ENCODE results near the gene NFIB.

Gene NFIB

DNA sequence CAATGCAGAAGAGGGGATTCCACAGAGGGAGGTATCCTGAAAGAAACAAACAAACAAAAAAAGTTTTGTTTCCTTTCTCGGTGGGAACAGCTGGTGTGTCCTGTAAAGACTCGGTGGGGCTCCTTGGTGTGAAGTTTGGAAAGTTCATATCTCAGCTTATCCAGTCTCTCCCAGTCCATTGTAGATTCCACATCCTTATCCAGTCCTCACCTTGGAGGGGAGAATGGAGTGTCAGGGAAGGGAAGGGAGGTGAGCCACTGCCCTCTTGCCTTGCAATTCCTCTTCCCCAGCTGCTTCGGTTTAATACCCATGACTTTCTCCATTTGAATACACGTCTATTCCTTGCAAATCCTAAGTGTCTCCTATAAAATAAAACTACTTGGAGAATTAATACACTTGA, 234.5 kb downstream of the NFIB start:
- no peak for DNase-seq (ENCODE audit: extremely low read depth, insufficient read length)
- Histone ChIP-seq H3K4me3 (replicated peaks; ENCODE audit: low read depth, low read length) (no peak overlapping the region), H3K27me3 (replicated peaks; ENCODE audit: control insufficient read depth, insufficient read depth, low read length) (no peaks in the 10 kb centered on the region), H3K36me3 (ENCODE audit: control insufficient read depth, insufficient read depth, low read length) (no peaks in the 10 kb centered on the region)
- TF ChIP-seq CTCF (IDR thresholded peaks at IDR 0.05; ENCODE audit: insufficient read depth, low read length, poor library complexity, severe bottlenecking), result no peak

DNA sequence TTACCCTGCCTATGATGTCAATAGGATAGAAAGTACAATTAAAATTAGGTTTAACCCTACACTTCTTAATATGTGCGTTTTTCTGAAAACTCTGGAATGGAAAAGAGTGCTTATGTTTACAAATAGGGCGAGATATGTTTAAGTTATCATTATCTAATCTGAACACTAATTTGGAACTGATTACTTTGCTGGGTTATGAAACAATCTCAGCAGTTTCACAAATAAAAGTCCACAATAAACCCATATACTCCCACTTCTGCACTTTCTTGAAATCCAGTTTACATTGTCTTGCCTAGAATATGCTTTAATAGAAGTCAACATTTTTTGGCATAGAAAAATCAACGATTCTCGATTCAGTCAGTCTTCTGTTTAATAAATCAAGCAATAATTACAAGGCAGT, 236.3 kb downstream of the NFIB start:
- no peaks in the 10 kb centered on the region for H3K27me3 ChIP-seq (replicated peaks; ENCODE audit: control insufficient read depth, insufficient read depth, low read length)
- no peak for TF ChIP-seq CTCF (IDR thresholded peaks at IDR 0.05; ENCODE audit: insufficient read depth, low read length, poor library complexity, severe bottlenecking)
- no peak for DNase-seq (ENCODE audit: extremely low read depth, insufficient read length)
- no peaks in the 10 kb centered on the region for H3K36me3 ChIP-seq (ENCODE audit: control insufficient read depth, insufficient read depth, low read length)
- no peak overlapping the region for H3K4me3 ChIP-seq (replicated peaks; ENCODE audit: low read depth, low read length)

GRCh38 chr9:14075218-14075617, 238.7 kb downstream of the NFIB start:
- no peak for TF ChIP-seq CTCF (IDR thresholded peaks at IDR 0.05; ENCODE audit: insufficient read depth, low read length, poor library complexity, severe bottlenecking)
- H3K4me3 ChIP-seq (replicated peaks; ENCODE audit: low read depth, low read length), result no peak overlapping the region
- DNase-seq (ENCODE audit: extremely low read depth, insufficient read length), result no peak

DNA sequence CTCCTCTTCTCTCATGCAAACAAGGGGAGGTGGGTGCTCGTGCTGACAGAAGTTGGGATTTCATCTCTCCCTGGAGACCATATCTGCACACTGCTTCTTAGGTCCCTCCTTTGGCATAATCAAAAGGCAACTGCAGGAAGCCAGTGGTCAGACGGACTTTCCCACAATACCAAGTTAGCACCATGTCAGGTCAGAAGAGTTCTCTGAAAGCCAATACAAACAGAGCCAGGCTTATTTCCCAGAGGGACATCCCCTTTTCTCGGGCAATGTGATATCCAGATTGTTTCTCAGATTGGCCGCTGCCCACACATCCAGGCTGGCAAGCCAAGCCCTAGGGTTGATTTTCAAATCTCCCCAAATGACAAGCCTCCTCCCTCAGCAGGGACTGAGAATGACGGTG, 241.1 kb downstream of the NFIB start:
- Histone ChIP-seq H3K4me3 (replicated peaks; ENCODE audit: low read depth, low read length) (no peak overlapping the region), H3K36me3 (ENCODE audit: control insufficient read depth, insufficient read depth, low read length) (no peaks in the 10 kb centered on the region), H3K27me3 (replicated peaks; ENCODE audit: control insufficient read depth, insufficient read depth, low read length) (no peaks in the 10 kb centered on the region)
- TF ChIP-seq CTCF (IDR thresholded peaks at IDR 0.05; ENCODE audit: insufficient read depth, low read length, poor library complexity, severe bottlenecking), result no peak
- no peak for DNase-seq (ENCODE audit: extremely low read depth, insufficient read length)

More at GRCh38 chr9:14075218-14075617, 238.7 kb downstream of the NFIB start:
- Histone ChIP-seq H3K36me3 (ENCODE audit: control insufficient read depth, insufficient read depth, low read length) (no peaks in the 10 kb centered on the region), H3K27me3 (replicated peaks; ENCODE audit: control insufficient read depth, insufficient read depth, low read length) (no peaks in the 10 kb centered on the region)

GRCh38 chr9:14071484-14071883, 242.5 kb downstream of the NFIB start:
- H3K4me3 ChIP-seq (replicated peaks; ENCODE audit: low read depth, low read length), result no peak overlapping the region
- no peaks in the 10 kb centered on the region for H3K36me3 ChIP-seq (ENCODE audit: control insufficient read depth, insufficient read depth, low read length)
- H3K27me3 ChIP-seq (replicated peaks; ENCODE audit: control insufficient read depth, insufficient read depth, low read length), result no peaks in the 10 kb centered on the region
- no peak for TF ChIP-seq CTCF (IDR thresholded peaks at IDR 0.05; ENCODE audit: insufficient read depth, low read length, poor library complexity, severe bottlenecking)
- DNase-seq (ENCODE audit: extremely low read depth, insufficient read length), result no peak

DNA sequence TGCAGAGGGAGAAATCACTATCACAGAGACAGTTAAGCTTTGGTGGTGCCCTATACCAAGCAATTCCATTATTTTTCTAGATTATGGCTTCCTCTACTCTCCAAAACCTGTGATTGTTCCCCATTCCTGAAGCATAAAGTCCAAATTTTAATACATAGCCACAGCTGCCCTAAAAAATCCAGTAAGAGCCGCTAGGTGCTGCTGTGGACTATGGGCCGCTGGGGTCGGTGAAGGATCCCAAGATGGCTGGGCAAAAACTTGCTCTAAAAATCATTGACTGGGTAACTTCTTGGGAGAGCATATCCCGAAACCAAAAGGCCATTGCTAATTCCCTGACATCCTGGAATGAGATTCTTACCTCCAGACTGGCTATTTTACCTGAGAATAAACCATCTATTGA, 245.3 kb downstream of the NFIB start:
- Histone ChIP-seq H3K4me3 (replicated peaks; ENCODE audit: low read depth, low read length) (no peak overlapping the region), H3K27me3 (replicated peaks; ENCODE audit: control insufficient read depth, insufficient read depth, low read length) (no peaks in the 10 kb centered on the region), H3K36me3 (ENCODE audit: control insufficient read depth, insufficient read depth, low read length) (no peaks in the 10 kb centered on the region)
- peak; percentile 18 for TF ChIP-seq CTCF (IDR thresholded peaks at IDR 0.05; ENCODE audit: insufficient read depth, low read length, poor library complexity, severe bottlenecking)
- DNase-seq (ENCODE audit: extremely low read depth, insufficient read length), result no peak
